B cell (primary cell): ENCODE results near the gene PTGR1. TPM values are rescaled to one million over a fixed set of nuclear protein-coding genes. Genes with fewer than 3 reads are reported as not detected.

Source experiments
- ATAC-seq: fragments of 200-7000 bp; cut with Tn5 transposase; one replicate; pipeline ENCODE4 v1.10.0; 2021; ENCODE audit warnings: low read depth, mild to moderate bottlenecking, moderate number of reproducible peaks, moderate library complexity
- CTCF ChIA-PET: fragments of 350-600 bp; sonication (Branson Sonifier 250); formaldehyde crosslinking; loops from one replicate; lab custom pipeline; 2021; ENCODE audit warnings: antibody characterized with exemption, inconsistent platforms; lab: Charles Lee
- POLR2A ChIA-PET: fragments of 350-600 bp; sonication (Branson Sonifier 250); formaldehyde crosslinking; loops from one replicate; lab custom pipeline; 2021; ENCODE audit warnings: antibody characterized with exemption; lab: Charles Lee
- DNase-seq: peaks from one replicate; pipeline ENCODE4 v3.0.0; 2013
- H2AFZ ChIP-seq: 2 replicates; pipeline ENCODE4 v1.6.1; 2012; ENCODE audit warnings: mild to moderate bottlenecking, low read depth, low read length; ENCODE audit not compliant: insufficient read depth, poor library complexity, severe bottlenecking
- H3K27ac ChIP-seq, 2 donors: 1 replicate in 1 of 2; 2 replicates in 1 of 2; pipeline ENCODE4 v1.5.1; 2012 to 2013; ENCODE audit warnings: low read length in 2 of 2, mild to moderate bottlenecking in 2 of 2, moderate library complexity in 1 of 2
- H3K27me3 ChIP-seq, 4 experiments: fragments of 200-600 bp in 1 of 4; sonication (generic) in 1 of 4; replicated peaks in 1 of 4; 1 replicate in 2 of 4; 2 replicates in 2 of 4; pipeline versions ENCODE4 v1.6.1 to v1.7.0; 2013 to 2016; ENCODE audit warnings: low read length in 3 of 4, mild to moderate bottlenecking in 2 of 4, mixed read lengths in 1 of 4, moderate library complexity in 1 of 4; ENCODE audit not compliant: insufficient read depth in 4 of 4, control insufficient read depth in 3 of 4; ENCODE audit errors: control extremely low read depth in 1 of 4
- H3K36me3 ChIP-seq, 2 experiments: replicated peaks in 1 of 2; 1 replicate in 1 of 2; 2 replicates in 1 of 2; pipeline versions ENCODE4 v1.6.1 to v1.7.1; 2013; ENCODE audit warnings: low read length in 1 of 2; ENCODE audit not compliant: insufficient read depth in 2 of 2, control insufficient read depth in 1 of 2; ENCODE audit errors: control extremely low read depth in 1 of 2, extremely low read depth in 1 of 2
- H3K4me1 ChIP-seq, 2 donors: fragments of 200-600 bp in 1 of 2; sonication (generic) in 1 of 2; 1 replicate in 1 of 2; 2 replicates in 1 of 2; pipeline versions ENCODE4 v1.5.1 to v1.6.1; 2013 to 2017; ENCODE audit warnings: low read length in 2 of 2; ENCODE audit not compliant: control insufficient read depth in 2 of 2, insufficient read depth in 2 of 2
- H3K4me2 ChIP-seq: replicated peaks from 2 replicates; pipeline ENCODE3; 2012; ENCODE audit warnings: mild to moderate bottlenecking, low read depth, low read length; ENCODE audit not compliant: poor library complexity, severe bottlenecking
- H3K4me3 ChIP-seq, 5 experiments: fragments of 200-600 bp in 1 of 5; sonication (generic) in 1 of 5; 1 replicate in 3 of 5; 2 replicates in 2 of 5; pipeline versions ENCODE4 v1.5.1 to v1.7.0; 2011 to 2016; ENCODE audit warnings: low read length in 4 of 5, mild to moderate bottlenecking in 4 of 5, low read depth in 2 of 5, control low read depth in 1 of 5, moderate library complexity in 1 of 5; ENCODE audit not compliant: insufficient read depth in 1 of 5; ENCODE audit errors: control extremely low read depth in 1 of 5, extremely low read depth in 1 of 5
- H3K79me2 ChIP-seq: fragments of 200-600 bp; sonication (generic); one replicate; pipeline ENCODE4 v1.6.0; 2016; ENCODE audit warnings: low read length; ENCODE audit not compliant: control insufficient read depth, insufficient read depth
- H3K9ac ChIP-seq: fragments of 200-600 bp; sonication (generic); 2 replicates; pipeline ENCODE4 v1.6.1; 2017; ENCODE audit warnings: mild to moderate bottlenecking, low read length, moderate library complexity
- H3K9me3 ChIP-seq, 3 donors: one replicate each; pipeline versions ENCODE4 v1.6.1 to v1.7.1; 2013; ENCODE audit warnings: low read length in 2 of 3; ENCODE audit not compliant: control insufficient read depth in 2 of 3, insufficient read depth in 1 of 3; ENCODE audit errors: control extremely low read depth in 1 of 3
- H4K20me1 ChIP-seq: 2 replicates; pipeline ENCODE4 v1.6.0; 2012; ENCODE audit warnings: mild to moderate bottlenecking, low read length; ENCODE audit not compliant: insufficient read depth, control insufficient read depth, poor library complexity, severe bottlenecking
- H3K27ac Mint-ChIP-seq: one replicate; pipeline ENCODE4 v1.8.0; 2021; ENCODE audit warnings: mixed read lengths
- H3K27me3 Mint-ChIP-seq: one replicate; pipeline ENCODE4 v1.8.0; 2021; ENCODE audit warnings: mixed read lengths
- H3K4me1 Mint-ChIP-seq: one replicate; pipeline ENCODE4 v1.8.0; 2021; ENCODE audit warnings: mixed read lengths
- H3K4me3 Mint-ChIP-seq: one replicate; pipeline ENCODE4 v1.8.0; 2021; ENCODE audit warnings: mixed read lengths
- H3K9me3 Mint-ChIP-seq: one replicate; pipeline ENCODE4 v1.8.0; 2022; ENCODE audit warnings: mixed read lengths; ENCODE audit not compliant: insufficient read depth
- EZH2 ChIP-seq: IDR thresholded peaks from 2 replicates; pipeline ENCODE4 v1.6.1; 2012; ENCODE audit warnings: borderline replicate concordance, low read depth, mild to moderate bottlenecking, moderate library complexity, low read length; ENCODE audit not compliant: insufficient read depth, poor library complexity, severe bottlenecking
- WGBS: methylation state at CpG from one replicate; pipeline ENCODE4 v1.1.5; 2013; ENCODE audit warnings: missing lambda C conversion rate; ENCODE audit not compliant: insufficient coverage; 5-methylcytosine and 5-hydroxymethylcytosine counted together
- intact Hi-C: fragments of 100-400 bp; cut with micrococcal nuclease; formaldehyde crosslinking; loops from one replicate; pipeline ENCODE4 v1.10.0; 2022
- polyA plus RNA-seq: library from polyadenylated mRNA; depleted of rRNA; stranded (reverse); fragments of >200 nt; gene quantifications from 2 replicates; pipeline ENCODE4 v1.2.3, GENCODE V29; 2012
- total RNA-seq, 2 donors: library from RNA; stranded (reverse); fragments of 120-200 nt in 1 of 2; gene quantifications; 1 replicate in 1 of 2; 2 replicates in 1 of 2; pipeline versions ENCODE4 v1.2.3 to v1.2.4, GENCODE V29; 2013 to 2022
- TF ChIP-seq, protein P1 (sequence below): fragments of 200-600 bp; IDR thresholded peaks from one replicate; pipeline ENCODE4 v1.8.0; 2022; ENCODE audit warnings: antibody characterized with exemption, mild to moderate bottlenecking

Gene PTGR1
- total and polyA plus RNA-seq, 2 donors (not counting 1 experiment from before 2014, with no cell fraction given) = not detected

DNA sequence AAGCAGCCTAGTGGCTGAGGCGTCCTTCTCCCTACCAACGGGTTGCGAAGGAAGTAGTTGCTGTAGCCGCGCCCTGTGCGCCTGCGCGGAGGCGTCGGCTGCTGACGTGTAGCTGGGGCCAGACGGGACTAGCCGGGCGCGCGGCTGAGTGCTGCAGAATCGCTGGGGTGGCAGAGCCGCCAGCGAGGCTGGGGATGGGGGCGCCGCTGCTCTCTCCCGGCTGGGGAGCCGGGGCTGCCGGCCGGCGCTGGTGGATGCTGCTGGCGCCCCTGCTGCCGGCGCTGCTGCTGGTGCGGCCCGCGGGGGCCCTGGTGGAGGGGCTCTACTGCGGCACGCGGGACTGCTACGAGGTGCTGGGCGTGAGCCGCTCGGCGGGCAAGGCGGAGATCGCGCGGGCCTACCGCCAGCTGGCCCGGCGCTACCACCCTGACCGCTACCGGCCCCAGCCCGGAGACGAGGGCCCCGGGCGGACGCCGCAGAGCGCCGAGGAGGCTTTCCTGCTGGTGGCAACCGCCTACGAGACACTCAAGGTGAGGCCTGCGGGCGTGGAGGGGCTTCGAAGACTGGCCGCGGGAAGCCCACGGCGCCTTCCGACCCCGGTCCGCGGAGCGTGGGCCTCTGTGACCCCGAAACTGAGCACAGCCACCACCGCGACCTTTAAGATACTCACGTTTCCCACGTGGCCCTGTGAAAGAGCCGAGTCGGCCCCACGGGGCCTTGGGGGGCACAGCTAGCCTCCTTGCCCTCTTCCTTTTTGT, 31.9 kb upstream of the PTGR1 start, which contains the start of gene DNAJC25:
Gene DNAJC25, plus strand, starts transcription at position 121 of the 758 bp plus-strand sequence. Its CDS starts 74 bp downstream, at position 195.
- Histone ChIP-seq H3K9ac (peak within 1 kb of the TSS; percentile 87), H3K27me3 (no peaks in the 10 kb centered on the region), H3K4me2 (peak within 1 kb of the TSS; percentile 82), H3K4me1 (peaks cover 15 to 17% of the 10 kb centered on the region in 2 donors), H3K36me3 (no peaks in the 10 kb centered on the region), H4K20me1 (no peaks in the 10 kb centered on the region), H3K79me2 (peaks cover 42% of the 10 kb centered on the region), H2AFZ (peak within 1 kb of the TSS; percentile 95), H3K27ac (peak within 1 kb of the TSS; percentile 64 to 84), H3K4me3 (peak within 1 kb of the TSS; percentile 65 to 92 (median 85)), H3K9me3 (no peaks in the 10 kb centered on the region)
- peak; percentile 87 for ATAC-seq
- Mint-ChIP-seq H3K4me3 (peak within 1 kb of the TSS; percentile 98), H3K4me1 (peaks cover 39% of the 10 kb centered on the region), H3K27me3 (no peaks in the 10 kb centered on the region), H3K27ac (peak within 1 kb of the TSS; percentile 93), H3K9me3 (no peaks in the 10 kb centered on the region)
- intact Hi-C loops = loop anchor here (1.0 to 10.0 kb wide), 7 partner anchors 30 to 1773 kb away; partner anchors contain the start of genes ALAD, CDC26, GNG10 and INIP
- POLR2A ChIA-PET = interaction anchor here (0.8 to 1.3 kb wide), 4 partner anchors 30 to 749 kb away, joined by 3 to 6 read pairs (median 6); partner anchors contain the start of genes GNG10, HSDL2 and PTBP3
- peak; percentile 98 for DNase-seq
- no peak for TF ChIP-seq EZH2
- TF ChIP-seq, protein P1, sequence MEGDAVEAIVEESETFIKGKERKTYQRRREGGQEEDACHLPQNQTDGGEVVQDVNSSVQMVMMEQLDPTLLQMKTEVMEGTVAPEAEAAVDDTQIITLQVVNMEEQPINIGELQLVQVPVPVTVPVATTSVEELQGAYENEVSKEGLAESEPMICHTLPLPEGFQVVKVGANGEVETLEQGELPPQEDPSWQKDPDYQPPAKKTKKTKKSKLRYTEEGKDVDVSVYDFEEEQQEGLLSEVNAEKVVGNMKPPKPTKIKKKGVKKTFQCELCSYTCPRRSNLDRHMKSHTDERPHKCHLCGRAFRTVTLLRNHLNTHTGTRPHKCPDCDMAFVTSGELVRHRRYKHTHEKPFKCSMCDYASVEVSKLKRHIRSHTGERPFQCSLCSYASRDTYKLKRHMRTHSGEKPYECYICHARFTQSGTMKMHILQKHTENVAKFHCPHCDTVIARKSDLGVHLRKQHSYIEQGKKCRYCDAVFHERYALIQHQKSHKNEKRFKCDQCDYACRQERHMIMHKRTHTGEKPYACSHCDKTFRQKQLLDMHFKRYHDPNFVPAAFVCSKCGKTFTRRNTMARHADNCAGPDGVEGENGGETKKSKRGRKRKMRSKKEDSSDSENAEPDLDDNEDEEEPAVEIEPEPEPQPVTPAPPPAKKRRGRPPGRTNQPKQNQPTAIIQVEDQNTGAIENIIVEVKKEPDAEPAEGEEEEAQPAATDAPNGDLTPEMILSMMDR = no peak
- WGBS = under 1% methylated on average over 79 of the region's 79 CpGs
- CTCF ChIA-PET = interaction anchor here (0.6 to 1.6 kb wide), 3 partner anchors 10 to 443 kb away, joined by 3 to 10 read pairs (median 4); no protein-coding TSS in a partner anchor
